Stomach (tissue), 4 donors: ENCODE measurements around the gene TRNT1.

Source experiments
- CTCF ChIP-seq, 7 experiments: fragments of 450-650 bp in 4 of 7; fragments of 200-600 bp in 3 of 7; sonication (generic) in 3 of 7; IDR thresholded peaks; one replicate each; pipeline ENCODE4 v1.5.1; 2016 to 2019; ENCODE audit warnings: antibody characterized with exemption in 7 of 7, control low read depth in 2 of 7, mild to moderate bottlenecking in 1 of 7
- EP300 ChIP-seq: sonication (generic); formaldehyde crosslinking; IDR thresholded peaks from one replicate; pipeline ENCODE4 v1.6.1; 2017; ENCODE audit warnings: antibody characterized with exemption

GRCh38 chr3:3165650-3166049 lies 38.9 kb downstream of the TRNT1 start:
- TF ChIP-seq CTCF (IDR thresholded peaks at IDR 0.05) (no peak), EP300 (no peak)
